ENCODE measurements around the gene BAK1.

- TF ChIP-seq CTCF (IDR thresholded peaks at IDR 0.05; ENCODE audit: low read length): no peak
- TF ChIP-seq EZH2 (IDR thresholded peaks at IDR 0.05; ENCODE audit: borderline replicate concordance, low read length): no peak
These were observed 27.8 kb downstream of the BAK1 start for GRCh38 chr6:33552252-33552651.

All from OCI-LY1 (cell line).